Measurements from ENCODE around the gene CAV1.
"Not testable (repeated sequence)": the region's sequence is repeated elsewhere in the genome, so short reads cannot be mapped to it uniquely, and the experiment has no call there.

CAV1 gene

DNA sequence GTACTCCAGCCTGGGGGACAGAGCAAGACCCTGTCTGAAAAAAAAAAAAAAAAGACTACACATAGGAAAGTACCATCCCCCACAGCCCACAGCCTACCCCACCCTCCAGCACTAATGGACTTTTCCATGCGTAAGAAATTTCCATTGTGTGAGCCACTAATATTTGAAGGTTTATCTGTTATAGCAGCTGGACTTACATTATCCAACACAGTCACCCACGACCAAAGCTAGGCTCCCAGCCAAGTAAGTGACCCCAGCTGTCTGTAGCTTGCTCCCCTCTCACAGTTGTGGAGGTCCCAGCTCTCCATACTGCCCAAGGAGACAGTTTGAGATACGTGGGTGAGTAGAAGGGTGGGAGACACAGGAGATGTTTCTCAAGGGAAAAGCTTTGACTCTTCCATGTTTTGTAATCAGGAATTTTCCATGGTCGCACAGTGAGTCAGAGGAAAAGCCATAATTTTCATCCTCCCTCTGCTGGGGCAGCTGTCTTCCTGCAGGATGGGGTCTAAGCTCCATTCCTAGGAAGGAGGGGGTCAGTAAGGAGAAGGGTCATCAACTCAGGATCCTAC lies 57.4 kb downstream of the CAV1 start:
- H3K36me3 ChIP-seq (ENCODE audit: control insufficient read depth in 2 of 2, insufficient read depth in 2 of 2, low read length in 2 of 2), result no peaks in the 10 kb centered on the region
- H3K4me3 ChIP-seq (ENCODE audit: low read length in 2 of 2), result no peak overlapping the region
- peak overlapping the region; percentile 46 for H3K27ac ChIP-seq (ENCODE audit: low read length)
- no peak overlapping the region for H3K9ac ChIP-seq (ENCODE audit: low read length in 2 of 2)
- no peaks in the 10 kb centered on the region for H3K27me3 ChIP-seq (ENCODE audit: control insufficient read depth in 1 of 2, insufficient read depth in 2 of 2, low read length in 2 of 2)
- H3K9me3 ChIP-seq (ENCODE audit: control insufficient read depth in 2 of 2, low read length in 2 of 2), result no peaks in the 10 kb centered on the region
- peaks cover 17% of the 10 kb centered on the region for H3K4me1 ChIP-seq (ENCODE audit: control insufficient read depth, insufficient read depth, low read length)

DNA sequence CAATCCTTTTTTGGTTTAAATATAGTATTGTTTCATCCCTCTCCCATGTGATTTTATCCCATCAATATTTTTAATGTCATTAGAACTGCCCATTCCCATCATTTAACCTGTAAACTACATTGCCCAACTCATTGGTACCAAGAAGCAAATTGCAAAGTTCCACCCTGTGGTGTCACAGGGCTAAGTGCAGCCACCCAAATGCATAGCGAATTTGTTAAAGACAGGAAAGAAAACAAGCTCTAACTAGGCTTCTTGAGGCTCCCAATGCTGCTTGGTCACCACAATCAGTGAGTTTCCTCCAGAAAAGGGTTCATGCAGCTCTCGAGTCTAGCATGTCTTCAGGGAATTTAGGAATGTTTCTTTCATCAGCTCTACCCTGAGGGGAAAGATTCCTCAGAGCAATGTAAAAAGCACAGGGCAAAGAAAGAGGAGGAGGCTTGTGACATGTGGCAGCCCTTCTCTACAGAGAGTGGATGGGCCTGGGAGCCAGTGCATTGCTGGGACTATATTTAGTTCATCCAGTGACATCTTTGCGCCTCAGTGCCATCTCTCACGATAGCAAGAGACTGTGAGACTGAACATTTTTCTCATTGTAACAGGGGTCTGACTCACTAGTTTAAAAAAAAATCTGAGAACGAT lies 58.1 kb downstream of the CAV1 start:
- peak overlapping the region in 1 of 2 donors; percentile 10 for H3K4me3 ChIP-seq (ENCODE audit: low read length in 2 of 2)
- H3K9ac ChIP-seq (ENCODE audit: low read length in 2 of 2), result no peak overlapping the region
- H3K27ac ChIP-seq (ENCODE audit: low read length), result peak overlapping the region; percentile 46
- H3K27me3 ChIP-seq (ENCODE audit: control insufficient read depth in 1 of 2, insufficient read depth in 2 of 2, low read length in 2 of 2), result no peaks in the 10 kb centered on the region
- H3K4me1 ChIP-seq (ENCODE audit: control insufficient read depth, insufficient read depth, low read length), result peaks cover 16% of the 10 kb centered on the region
- H3K9me3 ChIP-seq (ENCODE audit: control insufficient read depth in 2 of 2, low read length in 2 of 2), result no peaks in the 10 kb centered on the region
- H3K36me3 ChIP-seq (ENCODE audit: control insufficient read depth in 2 of 2, insufficient read depth in 2 of 2, low read length in 2 of 2), result no peaks in the 10 kb centered on the region

DNA sequence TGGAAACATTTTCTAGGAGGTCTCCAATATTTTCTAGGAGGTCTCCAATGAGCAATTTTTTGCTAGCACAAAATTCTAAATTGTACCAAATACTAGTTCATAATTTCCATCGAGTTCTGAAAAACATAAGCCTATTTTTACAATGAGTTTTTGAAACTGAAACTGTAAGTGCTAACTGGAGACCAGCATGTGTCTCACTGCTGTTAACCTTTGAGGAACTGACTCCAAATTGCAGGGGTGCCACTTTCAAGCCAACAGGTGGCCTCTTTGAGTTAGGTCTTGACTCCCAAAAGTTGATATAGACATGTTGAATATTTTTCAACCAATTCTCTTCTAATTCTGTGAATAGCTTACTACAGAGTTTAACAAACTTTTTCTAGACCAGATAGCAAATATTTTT lies 58.8 kb downstream of the CAV1 start:
- H3K27ac ChIP-seq (ENCODE audit: low read length), result peak overlapping the region; percentile 46
- H3K27me3 ChIP-seq (ENCODE audit: control insufficient read depth in 1 of 2, insufficient read depth in 2 of 2, low read length in 2 of 2), result no peaks in the 10 kb centered on the region
- H3K4me3 ChIP-seq (ENCODE audit: low read length in 2 of 2), result peak overlapping the region in 1 of 2 donors; percentile 10
- H3K36me3 ChIP-seq (ENCODE audit: control insufficient read depth in 2 of 2, insufficient read depth in 2 of 2, low read length in 2 of 2), result no peaks in the 10 kb centered on the region
- peaks cover 20% of the 10 kb centered on the region for H3K4me1 ChIP-seq (ENCODE audit: control insufficient read depth, insufficient read depth, low read length)
- no peaks in the 10 kb centered on the region for H3K9me3 ChIP-seq (ENCODE audit: control insufficient read depth in 2 of 2, low read length in 2 of 2)
- no peak overlapping the region for H3K9ac ChIP-seq (ENCODE audit: low read length in 2 of 2)

DNA sequence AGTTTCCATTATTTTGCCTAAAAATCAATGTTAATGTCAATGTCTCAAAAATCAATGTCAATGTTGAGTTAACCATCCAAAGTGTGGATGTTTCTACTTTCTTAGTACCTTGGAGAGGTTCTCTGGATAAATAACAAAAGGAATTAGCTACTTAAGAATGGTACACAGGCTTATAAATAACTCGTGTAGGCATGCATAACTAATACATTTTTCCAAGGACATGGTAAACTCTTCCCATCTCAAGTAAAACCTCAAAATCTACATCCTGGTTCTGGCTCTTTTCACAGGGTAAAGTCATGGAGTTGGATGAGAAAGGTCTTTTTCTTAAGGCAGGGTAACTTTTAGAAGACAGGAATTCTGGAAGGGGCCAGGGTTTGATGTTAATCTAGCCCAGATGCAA lies 59.9 kb downstream of the CAV1 start:
- H3K4me1 ChIP-seq (ENCODE audit: control insufficient read depth, insufficient read depth, low read length), result peaks cover 20% of the 10 kb centered on the region
- H3K4me3 ChIP-seq (ENCODE audit: low read length in 2 of 2), result no peak overlapping the region
- H3K27ac ChIP-seq (ENCODE audit: low read length), result no peak overlapping the region
- no peaks in the 10 kb centered on the region for H3K27me3 ChIP-seq (ENCODE audit: control insufficient read depth in 1 of 2, insufficient read depth in 2 of 2, low read length in 2 of 2)
- H3K9me3 ChIP-seq (ENCODE audit: control insufficient read depth in 2 of 2, low read length in 2 of 2), result no peaks in the 10 kb centered on the region
- no peaks in the 10 kb centered on the region for H3K36me3 ChIP-seq (ENCODE audit: control insufficient read depth in 2 of 2, insufficient read depth in 2 of 2, low read length in 2 of 2)
- no peak overlapping the region for H3K9ac ChIP-seq (ENCODE audit: low read length in 2 of 2)

DNA sequence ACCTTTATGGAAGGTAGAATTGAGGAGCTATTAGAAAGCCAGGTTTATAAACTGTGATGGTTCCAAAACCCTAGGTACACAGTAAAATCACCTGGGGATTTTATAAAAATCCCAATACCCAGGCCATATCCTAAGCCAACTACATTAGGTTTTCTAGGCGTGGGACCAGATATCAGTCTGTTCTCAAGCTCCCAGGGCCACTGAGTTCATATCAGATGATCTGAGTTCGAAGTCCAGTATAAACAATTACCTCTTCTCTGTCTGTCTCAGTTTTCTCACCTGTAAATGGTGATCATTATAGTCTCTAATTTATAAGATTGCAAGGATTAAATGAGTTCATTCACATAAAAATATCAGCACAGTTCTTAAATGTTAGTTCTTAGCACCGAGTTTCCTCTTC lies 60.6 kb downstream of the CAV1 start:
- Histone ChIP-seq H3K9me3 (ENCODE audit: control insufficient read depth in 2 of 2, low read length in 2 of 2) (no peaks in the 10 kb centered on the region), H3K4me3 (ENCODE audit: low read length in 2 of 2) (no peak overlapping the region), H3K4me1 (ENCODE audit: control insufficient read depth, insufficient read depth, low read length) (peaks cover 20% of the 10 kb centered on the region), H3K36me3 (ENCODE audit: control insufficient read depth in 2 of 2, insufficient read depth in 2 of 2, low read length in 2 of 2) (no peaks in the 10 kb centered on the region), H3K27me3 (ENCODE audit: control insufficient read depth in 1 of 2, insufficient read depth in 2 of 2, low read length in 2 of 2) (no peaks in the 10 kb centered on the region), H3K27ac (ENCODE audit: low read length) (no peak overlapping the region), H3K9ac (ENCODE audit: low read length in 2 of 2) (no peak overlapping the region)

DNA sequence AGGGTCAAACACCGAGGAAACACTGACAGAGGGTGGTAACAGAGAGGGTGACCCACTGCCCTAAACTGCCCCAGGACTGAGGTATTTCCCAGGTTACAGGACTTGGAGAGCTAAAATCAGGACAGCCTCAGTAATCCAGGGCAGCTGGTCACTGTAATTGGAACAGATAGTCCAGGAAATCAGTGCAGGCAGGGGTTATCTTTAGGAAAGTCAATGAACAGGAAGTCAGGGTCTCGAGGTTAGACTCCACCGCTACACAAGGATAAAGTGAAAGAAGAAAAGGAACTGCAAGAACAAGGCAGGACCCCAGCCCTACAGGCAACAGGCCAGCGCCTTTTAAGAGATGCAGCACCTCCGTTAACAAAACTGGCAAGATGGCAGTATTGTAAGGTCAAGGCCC lies 61.1 kb downstream of the CAV1 start:
- H3K4me1 ChIP-seq (ENCODE audit: control insufficient read depth, insufficient read depth, low read length), result peaks cover 20% of the 10 kb centered on the region
- H3K27ac ChIP-seq (ENCODE audit: low read length), result no peak overlapping the region
- no peak overlapping the region for H3K9ac ChIP-seq (ENCODE audit: low read length in 2 of 2)
- H3K36me3 ChIP-seq (ENCODE audit: control insufficient read depth in 2 of 2, insufficient read depth in 2 of 2, low read length in 2 of 2), result no peaks in the 10 kb centered on the region
- no peak overlapping the region for H3K4me3 ChIP-seq (ENCODE audit: low read length in 2 of 2)
- no peaks in the 10 kb centered on the region for H3K27me3 ChIP-seq (ENCODE audit: control insufficient read depth in 1 of 2, insufficient read depth in 2 of 2, low read length in 2 of 2)
- no peaks in the 10 kb centered on the region for H3K9me3 ChIP-seq (ENCODE audit: control insufficient read depth in 2 of 2, low read length in 2 of 2)

DNA sequence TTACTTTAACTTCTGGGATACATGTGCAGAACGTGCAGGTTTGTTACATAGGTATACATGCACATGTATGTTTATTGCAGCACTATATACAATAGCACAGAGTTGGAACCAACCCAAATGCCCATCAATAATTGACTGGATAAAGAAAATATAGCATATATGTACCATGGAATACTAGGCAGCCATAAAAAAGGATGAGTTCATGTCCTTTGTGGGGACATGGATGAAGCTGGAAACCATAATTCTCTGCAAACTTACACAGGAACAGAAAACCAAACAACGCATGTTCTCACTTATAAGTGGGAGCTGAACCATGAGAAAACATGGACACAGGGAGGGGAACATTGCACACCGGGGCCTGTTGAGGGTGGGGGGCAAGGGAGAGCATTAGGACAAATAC lies 62.4 kb downstream of the CAV1 start:
- not testable (repeated sequence) for H3K27ac ChIP-seq (ENCODE audit: low read length); H3K9ac ChIP-seq (ENCODE audit: low read length in 2 of 2); H3K36me3 ChIP-seq (ENCODE audit: control insufficient read depth in 2 of 2, insufficient read depth in 2 of 2, low read length in 2 of 2); H3K9me3 ChIP-seq (ENCODE audit: control insufficient read depth in 2 of 2, low read length in 2 of 2); H3K4me3 ChIP-seq (ENCODE audit: low read length in 2 of 2); H3K27me3 ChIP-seq (ENCODE audit: control insufficient read depth in 1 of 2, insufficient read depth in 2 of 2, low read length in 2 of 2)
- peaks cover 18% of the 10 kb centered on the region for H3K4me1 ChIP-seq (ENCODE audit: control insufficient read depth, insufficient read depth, low read length)

DNA sequence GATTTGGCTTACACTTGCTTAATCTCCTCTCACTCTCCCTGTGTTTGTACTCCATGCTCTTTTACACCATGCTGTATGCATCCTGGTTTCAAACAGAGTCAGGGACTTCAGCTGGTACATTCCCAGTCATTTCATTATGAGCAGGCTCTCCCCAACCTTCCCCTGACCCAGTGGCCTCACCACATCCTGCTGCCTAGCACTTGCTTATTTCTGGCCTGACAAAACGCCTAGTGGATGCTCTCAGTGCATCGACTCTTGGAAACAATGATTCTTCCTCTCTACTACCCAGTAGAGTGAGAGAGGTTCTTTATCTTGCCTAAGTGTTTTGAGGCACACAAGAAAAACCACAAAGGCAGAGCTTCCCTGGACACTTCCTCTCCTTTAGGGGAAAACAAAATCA lies 63.4 kb downstream of the CAV1 start:
- Histone ChIP-seq H3K9me3 (ENCODE audit: control insufficient read depth in 2 of 2, low read length in 2 of 2) (no peaks in the 10 kb centered on the region), H3K9ac (ENCODE audit: low read length in 2 of 2) (peak overlapping the region in 1 of 2 donors; percentile 51), H3K4me3 (ENCODE audit: low read length in 2 of 2) (no peak overlapping the region), H3K4me1 (ENCODE audit: control insufficient read depth, insufficient read depth, low read length) (peaks cover 9% of the 10 kb centered on the region), H3K36me3 (ENCODE audit: control insufficient read depth in 2 of 2, insufficient read depth in 2 of 2, low read length in 2 of 2) (no peaks in the 10 kb centered on the region), H3K27ac (ENCODE audit: low read length) (peak overlapping the region; percentile 42), H3K27me3 (ENCODE audit: control insufficient read depth in 1 of 2, insufficient read depth in 2 of 2, low read length in 2 of 2) (no peaks in the 10 kb centered on the region)

DNA sequence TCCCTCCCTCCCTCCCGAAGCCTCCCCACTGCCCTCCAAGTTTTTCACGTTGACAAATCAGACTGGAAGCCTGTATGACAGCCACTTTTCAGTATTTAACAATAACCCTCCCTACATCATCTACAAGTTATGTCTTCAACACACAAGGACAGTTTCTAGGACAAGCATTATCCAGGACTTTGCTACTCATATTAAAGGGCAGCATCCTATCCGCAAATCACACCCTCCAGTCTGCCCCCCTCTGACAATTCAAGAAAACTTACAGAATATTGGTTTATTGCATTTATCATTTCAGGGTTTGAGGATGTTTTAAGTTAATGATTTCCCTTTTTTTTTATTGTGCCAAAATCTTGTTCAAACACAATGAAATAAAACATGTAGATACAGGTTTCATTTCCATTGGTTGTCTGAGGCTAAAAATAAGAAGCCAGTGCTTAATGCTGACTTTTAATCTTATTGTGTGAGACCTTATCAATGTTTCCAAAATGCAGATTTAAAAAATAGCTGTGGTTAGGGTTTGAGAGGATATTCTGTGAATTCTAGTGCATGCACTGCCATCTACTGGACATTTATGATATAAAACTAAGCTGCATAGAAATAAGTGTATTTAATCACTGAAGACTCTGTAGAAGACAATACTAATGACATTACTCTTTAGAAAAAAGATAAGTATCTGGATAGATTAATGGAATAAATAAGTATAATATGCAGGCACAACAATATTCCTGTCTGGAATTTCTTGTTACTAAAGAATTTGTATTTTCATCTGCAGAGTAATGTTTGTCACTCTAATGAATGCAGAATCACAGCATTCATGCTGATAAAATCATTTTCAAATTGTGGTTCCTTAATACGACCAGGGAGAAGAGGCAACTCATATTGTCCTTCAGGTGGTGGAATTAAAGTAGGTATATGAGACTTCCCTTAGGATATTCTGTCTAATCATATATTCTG lies 64.1 kb downstream of the CAV1 start:
- Histone ChIP-seq H3K27me3 (ENCODE audit: control insufficient read depth in 1 of 2, insufficient read depth in 2 of 2, low read length in 2 of 2) (no peaks in the 10 kb centered on the region), H3K4me1 (ENCODE audit: control insufficient read depth, insufficient read depth, low read length) (peaks cover 6% of the 10 kb centered on the region), H3K9ac (ENCODE audit: low read length in 2 of 2) (no peak overlapping the region), H3K4me3 (ENCODE audit: low read length in 2 of 2) (no peak overlapping the region), H3K9me3 (ENCODE audit: control insufficient read depth in 2 of 2, low read length in 2 of 2) (no peaks in the 10 kb centered on the region), H3K27ac (ENCODE audit: low read length) (no peak overlapping the region), H3K36me3 (ENCODE audit: control insufficient read depth in 2 of 2, insufficient read depth in 2 of 2, low read length in 2 of 2) (no peaks in the 10 kb centered on the region)

DNA sequence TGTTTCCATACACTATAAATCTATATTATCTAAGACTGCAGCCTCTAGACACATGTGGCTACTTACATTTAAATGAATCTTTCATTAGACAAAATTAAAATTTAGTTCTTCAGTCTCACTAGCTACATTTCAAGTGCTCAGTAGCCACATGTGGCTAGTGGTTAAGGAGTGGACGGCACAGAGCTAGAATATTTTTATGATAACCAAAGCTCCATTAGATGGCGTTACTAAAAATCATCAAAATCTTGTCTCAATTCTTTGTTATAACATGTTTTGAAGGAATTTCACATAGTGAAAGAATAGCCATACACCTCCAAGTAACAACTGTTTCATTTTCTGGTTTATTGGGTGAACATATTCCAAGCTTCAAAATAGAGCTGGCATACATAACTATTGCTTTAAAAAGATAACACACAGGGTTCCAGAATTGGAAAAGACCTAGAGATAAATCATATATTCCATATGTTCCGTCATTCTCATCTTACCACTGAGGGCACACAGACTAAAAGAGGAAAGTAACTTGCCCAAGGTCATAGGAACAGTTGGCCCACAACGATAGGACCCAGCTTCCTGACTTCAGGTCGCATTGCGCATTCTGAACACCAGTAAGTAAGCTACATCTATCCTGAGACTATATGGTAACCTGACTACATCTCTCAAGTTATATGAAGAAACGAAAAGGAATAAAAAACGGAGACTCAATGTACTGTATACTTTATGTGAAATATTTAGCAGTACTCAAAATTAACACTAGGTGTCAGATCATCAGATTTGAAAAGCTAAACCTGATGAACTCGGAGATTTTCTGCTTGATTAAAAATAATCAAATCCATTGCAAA lies 66.6 kb downstream of the CAV1 start:
- Histone ChIP-seq H3K4me3 (ENCODE audit: low read length in 2 of 2) (peak overlapping the region; percentile 33 to 56), H3K36me3 (ENCODE audit: control insufficient read depth in 2 of 2, insufficient read depth in 2 of 2, low read length in 2 of 2) (no peaks in the 10 kb centered on the region), H3K9me3 (ENCODE audit: control insufficient read depth in 2 of 2, low read length in 2 of 2) (no peaks in the 10 kb centered on the region), H3K4me1 (ENCODE audit: control insufficient read depth, insufficient read depth, low read length) (peaks cover 6% of the 10 kb centered on the region), H3K9ac (ENCODE audit: low read length in 2 of 2) (no peak overlapping the region), H3K27me3 (ENCODE audit: control insufficient read depth in 1 of 2, insufficient read depth in 2 of 2, low read length in 2 of 2) (no peaks in the 10 kb centered on the region), H3K27ac (ENCODE audit: low read length) (no peak overlapping the region)

Measured in stomach smooth muscle (tissue), 2 donors.